ENCODE data around the gene CDCA4.
"Not testable (repeated sequence)": the region's sequence is repeated elsewhere in the genome, so short reads cannot be mapped to it uniquely, and the experiment has no call there.

Gene CDCA4

DNA sequence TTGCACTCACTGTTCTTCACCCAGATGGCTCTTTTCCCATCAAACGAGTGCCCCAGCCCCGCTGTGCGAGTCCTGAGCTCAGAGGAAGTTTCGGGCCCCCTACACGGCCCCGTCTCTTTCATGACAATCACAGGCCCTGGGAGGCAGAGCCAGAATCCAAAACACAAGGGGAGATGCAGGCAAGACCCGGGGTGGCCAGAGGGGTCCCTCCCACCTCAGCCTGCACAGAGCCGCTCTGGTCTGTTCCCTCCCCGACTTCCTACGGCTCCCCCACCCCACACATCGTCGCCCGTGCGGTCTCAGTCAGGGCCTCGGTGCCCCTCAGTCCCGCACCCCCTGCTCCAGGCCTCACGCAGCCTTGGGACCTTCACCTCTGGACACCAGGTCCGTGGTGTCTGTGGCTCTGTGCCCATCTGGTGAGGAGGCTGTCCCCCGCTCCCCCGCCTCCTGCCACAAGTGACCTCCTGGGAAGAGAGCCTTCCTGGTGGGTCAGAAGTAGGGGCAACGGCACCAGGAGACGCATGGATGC, 35.5 kb upstream of the CDCA4 start:
- DNase-seq, result no peak

DNA sequence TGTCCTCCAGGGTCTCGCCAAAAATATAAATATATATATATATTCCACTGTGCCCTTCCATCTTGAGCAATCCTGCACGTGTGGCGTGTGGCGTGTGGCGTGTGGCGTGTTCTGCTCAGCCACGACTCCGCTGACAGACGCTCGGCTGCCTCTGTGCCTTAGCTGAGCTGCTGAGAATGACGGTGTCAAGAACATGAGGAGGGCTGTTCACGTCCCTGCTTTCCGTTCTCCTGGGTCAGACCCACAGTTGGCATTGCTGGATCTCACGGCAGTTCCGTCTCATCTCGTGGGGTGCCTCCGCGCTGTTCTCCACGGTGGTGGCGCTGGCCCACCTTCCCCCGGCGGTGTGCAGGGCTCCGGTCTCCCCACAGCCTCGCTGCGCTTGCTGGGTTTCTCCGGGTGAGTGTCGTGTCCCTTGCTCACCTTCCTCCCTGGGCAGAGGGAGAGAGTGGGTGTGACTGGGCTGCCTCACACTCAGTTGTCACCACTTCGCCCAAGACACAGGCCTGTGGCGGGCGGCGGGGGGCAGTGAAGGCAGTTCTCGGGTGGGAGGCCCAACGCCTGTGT, 34.9 kb upstream of the CDCA4 start:
- DNase-seq, result no peak

DNA sequence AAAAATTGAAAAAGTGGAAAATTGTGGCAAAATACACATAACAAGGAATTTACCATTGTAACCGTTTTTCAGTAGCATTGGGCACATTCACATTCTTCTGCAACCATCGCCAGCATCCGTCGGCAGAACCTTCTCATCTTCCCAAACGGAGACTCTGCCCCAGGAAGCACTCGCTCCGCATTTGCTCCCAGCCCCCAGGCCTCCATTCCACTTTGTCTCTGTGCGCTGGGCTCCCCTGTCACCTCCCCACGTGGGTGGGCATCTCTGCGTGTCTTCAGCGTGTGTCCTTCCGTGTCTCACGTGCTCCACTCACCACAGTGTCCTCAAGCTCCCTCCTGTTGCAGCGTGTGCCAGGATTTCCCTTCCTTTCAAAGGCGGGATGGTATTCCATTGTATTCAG, 34.5 kb upstream of the CDCA4 start:
- DNase-seq, result no peak

DNA sequence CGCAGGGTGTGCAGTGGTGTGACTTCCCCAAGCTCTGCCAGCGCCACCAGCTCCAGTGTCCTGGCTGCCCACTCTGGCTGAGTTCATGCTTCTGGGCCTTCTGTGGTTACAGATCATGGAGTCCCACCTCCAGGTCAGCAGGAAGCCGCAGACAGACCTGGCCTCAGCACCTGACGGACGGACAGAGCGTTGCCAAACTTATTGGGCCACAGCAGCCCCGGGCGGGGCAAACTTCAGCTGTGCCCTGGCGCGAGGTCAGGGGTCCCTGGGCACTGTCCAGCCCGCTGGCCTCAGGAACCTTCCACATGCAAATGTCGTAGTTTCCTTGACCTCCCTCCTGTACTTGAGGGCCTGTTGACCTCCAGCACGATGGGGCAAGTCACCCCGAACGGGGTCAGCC, 33.1 kb upstream of the CDCA4 start:
- no peak for DNase-seq

DNA sequence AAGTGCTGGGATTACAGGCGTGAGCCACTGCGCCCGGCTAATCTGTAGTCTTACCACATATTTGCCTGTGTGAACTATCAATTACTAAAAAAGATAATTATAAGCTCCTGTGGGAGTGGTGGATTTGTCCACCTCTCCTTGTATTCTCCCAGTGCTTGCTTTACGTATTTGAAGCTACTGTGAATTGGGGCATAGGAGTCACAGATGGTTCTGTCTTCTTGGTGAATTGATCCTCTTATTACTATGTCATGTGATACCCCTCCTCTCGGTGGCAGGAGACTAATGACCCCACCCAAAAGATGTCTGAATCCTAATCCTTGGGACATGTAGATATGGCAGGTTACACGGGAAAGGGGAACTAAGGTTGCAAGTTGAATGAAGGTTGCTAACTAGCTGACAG, 32.5 kb upstream of the CDCA4 start:
- DNase-seq, result no peak

- DNase-seq, result no peak
Measured at GRCh38 chr14:105052110-105052458, 31.2 kb upstream of the CDCA4 start.

DNA sequence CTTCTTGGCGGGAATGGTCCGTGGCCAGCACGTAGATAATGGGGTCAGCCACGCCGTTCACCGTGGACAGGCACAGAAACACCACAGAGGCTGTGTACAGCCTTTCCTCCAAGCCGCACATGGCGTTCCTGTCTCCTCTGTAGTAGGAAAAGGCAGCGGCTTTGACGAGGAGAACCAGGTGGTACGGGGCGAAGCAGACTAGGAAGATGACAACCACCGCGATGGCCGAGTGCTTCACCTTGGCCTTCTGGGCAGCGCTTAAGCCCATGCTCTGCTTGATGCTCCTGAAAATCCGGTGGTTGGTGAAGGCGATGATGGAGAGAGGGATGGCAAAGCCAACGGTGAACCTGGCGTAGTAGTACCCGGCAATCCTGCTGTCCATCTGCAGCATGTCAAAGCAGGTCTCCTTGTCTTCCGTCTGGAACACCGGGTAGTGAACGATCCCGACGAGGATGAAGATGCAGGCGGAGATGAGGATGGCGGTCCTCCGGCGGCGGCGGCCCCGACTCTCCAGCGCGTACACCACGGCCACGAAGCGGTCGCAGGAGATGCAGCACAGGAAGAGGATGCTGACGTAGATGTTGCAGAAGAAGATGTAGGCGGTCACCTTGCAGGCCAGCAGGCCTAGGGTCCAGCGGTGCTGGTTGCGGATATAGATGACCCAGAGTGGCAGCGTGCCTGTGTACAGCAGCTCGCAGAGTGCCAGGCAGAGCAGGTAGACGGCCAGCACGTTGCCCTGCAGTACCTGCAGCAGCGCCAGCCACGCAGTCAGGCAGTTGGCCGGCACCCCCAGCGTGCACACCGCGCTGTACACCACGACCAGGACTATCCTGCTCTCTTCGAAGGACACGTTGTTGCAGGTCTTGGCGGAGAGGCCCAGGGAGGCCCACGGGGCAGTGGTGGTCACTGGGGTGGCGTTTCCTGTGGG, 30.6 kb upstream of the CDCA4 start:
- no peak for DNase-seq

GRCh38 chr14:105050551-105050897, 29.6 kb upstream of the CDCA4 start:
- no peak for DNase-seq

DNA sequence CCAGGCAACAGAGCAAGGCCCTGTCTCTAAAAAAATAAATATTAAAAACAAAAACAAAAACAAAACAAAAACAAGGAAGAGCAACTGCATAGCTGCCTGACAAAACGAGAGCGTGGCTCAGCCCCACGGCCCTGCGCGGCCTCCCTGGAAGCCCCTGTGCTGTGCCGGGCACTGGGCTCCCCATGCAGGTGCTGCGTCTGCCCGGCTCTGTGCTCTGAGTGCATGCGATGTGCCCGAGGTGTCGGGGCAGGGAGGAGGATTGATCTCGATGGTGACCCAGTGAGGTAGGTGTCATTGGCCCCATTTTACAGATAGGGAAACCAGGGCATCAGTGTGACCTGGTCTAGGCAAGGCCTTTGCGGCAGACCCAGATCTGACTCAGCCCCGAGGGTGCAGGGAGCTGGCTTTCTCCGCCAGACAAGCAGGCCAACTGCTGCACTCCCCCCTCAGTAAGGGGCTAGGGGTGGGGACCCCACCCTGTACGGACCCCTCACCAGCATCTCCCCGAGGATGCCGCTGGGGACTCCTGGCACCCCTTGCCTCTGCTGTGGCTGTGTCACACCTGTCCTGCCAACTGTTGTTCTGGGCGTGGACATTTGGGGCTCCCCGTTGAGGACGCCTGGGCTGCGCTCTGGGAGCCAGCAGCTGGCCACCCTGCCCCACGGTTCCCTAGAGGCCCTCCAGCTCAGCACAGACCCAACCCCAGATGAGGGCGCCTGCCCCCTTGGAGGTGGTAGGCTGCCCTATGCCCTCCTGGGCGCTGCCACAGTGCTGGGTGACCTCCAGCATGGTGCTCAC, 29.1 kb upstream of the CDCA4 start:
- no peak for DNase-seq

DNA sequence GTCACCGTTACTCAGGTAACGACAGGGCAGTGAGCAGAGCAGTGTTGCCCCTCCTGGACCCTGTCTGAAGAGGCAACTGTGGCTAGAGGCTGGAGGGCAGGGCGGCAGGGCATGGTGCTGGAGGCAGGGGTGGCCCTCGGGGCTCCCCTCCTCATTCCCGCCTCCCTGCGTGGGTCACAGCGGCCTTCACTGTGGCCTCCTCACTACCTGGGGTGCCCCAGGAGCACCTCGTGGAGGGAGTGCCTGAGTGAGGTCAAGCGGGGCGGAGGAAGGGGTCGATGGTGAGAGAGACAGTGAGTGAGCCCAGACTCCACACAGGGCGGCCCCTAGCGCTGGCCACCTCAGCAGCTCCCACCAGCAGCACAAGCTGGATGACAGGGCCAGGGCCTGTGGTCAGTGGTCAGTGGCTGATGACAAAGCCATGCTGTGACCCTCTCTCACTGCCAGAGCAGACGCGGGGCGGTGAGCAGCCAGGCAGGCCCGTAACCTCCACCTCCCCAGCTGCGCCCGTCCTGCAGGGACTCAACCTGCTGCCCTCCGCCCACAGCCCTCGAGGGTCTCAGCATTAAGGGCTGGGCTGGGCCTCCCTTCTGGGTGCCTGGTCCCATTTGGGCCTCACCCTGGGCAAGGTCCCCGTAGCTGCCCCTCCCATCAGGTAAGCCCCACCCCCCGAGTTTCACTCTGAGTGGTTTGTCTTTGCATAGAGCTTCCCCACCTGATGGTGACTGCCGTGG, 26.6 kb upstream of the CDCA4 start:
- peak; percentile 36 for DNase-seq

GRCh38 chr14:105046891-105047282, 26.0 kb upstream of the CDCA4 start:
- DNase-seq, result no peak

GRCh38 chr14:105045710-105046326, 24.9 kb upstream of the CDCA4 start:
- DNase-seq, result peak; percentile 96

GRCh38 chr14:105043641-105044040, 22.8 kb upstream of the CDCA4 start:
- DNase-seq, result no peak

DNA sequence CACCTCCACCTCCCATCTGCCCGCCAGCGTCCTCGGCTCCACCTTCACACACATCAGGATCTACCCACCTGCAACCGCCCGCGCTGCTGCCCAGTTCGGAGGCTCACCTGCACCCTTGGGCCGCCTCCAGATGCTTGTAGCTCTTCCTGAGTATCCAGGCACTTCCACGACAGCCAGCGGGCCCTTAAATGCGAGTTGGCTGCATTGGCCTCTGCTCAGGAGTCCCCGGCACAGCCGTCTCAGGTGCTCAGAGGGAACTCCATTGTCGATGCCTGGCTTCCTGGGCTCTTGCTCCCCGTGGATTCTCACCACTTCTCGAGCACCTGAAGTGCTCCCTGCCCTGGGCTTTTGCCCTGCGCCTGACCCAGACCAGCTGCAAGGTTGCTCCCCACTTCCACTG, 21.9 kb upstream of the CDCA4 start:
- no peak for DNase-seq

- DNase-seq, result no peak
Measured at GRCh38 chr14:105041841-105042765, 21.2 kb upstream of the CDCA4 start.

DNA sequence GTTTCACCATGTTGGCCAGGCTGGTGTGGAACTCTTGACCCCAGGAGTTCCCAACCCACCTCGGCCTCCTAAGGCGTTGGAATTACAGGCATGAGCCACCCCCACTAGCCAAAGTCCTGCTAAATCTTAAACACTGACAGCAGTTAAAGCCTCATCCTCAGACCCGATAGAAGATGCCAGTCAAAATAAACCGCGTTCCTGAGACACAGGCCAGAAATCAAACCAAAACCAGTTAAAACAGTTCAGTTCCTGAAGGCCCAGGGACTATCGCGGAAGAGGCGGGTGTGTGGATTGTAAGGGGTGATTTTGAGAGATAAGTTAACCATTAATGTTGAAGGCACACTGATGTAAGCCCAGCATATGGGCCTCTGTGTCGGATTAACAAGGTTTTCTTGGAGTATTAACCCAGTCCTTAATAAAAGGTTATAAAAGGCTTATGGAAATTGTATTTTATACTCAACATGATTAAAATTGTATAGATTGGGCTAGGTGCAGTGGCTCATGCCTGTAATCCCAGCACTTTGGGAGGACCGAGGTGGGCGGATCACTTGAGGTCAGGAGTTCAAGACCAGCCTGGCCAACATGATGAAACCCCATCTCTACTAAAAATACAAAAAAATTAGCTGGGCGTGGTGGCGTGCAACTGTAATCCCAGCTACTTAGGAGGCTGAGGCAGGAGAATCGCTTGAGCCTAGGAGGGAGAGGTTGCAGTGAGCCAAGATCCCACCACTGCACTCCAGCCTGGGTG, 18.7 kb upstream of the CDCA4 start:
- no peak for DNase-seq

DNA sequence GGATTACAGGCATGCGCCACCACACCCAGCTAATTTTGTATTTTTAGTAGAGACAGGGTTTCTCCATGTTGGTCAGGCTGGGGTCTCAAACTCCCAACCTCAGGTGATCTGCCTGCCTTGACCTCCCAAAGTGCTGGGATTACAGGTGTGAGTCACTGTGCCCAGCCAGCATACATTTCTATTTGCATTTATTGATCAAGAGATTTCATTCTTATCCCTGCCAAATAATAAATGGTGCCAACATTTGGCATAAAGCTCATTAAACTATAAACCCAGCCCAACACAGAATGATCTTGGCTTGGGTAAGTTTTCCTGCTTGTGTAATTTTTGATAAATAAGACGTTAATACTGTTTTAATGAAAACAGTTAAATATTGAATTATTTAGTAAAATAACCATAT, 14.7 kb upstream of the CDCA4 start:
- DNase-seq, result not testable (repeated sequence)

DNA sequence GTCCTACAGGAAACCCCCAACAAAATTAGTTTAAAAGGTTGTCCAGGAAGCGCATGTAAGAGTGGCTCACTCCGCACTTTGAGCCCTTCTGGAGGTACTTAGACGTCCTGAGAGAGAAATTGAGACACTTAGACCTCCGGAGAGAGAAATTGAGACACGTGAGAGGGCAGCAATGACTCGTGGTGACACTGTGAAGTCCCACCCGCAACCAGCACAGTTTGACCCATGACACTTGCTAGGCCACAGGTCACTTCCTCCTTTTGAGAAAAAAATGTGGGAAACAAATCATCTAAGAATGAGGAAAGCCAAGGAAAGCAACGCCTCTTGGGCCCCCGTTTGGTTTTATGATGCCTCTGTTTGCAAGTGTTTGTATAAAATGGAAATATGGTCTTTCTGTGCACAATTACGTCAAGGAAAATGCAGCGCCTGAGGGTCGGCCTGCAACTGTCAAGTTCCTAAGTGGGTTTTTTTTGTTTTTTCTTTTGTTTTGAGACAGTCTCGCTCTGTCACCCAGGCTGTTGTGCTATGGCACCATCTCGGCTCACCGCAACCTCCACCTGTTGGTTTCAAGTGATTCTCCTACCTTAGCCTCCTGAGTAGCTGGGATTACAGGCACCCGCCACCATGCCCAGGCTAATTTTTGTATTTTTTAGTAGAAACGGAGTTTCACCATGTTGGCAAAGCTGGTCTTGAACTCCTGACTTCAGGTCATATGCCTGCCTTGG, 13.6 kb upstream of the CDCA4 start:
- DNase-seq, result no peak

DNA sequence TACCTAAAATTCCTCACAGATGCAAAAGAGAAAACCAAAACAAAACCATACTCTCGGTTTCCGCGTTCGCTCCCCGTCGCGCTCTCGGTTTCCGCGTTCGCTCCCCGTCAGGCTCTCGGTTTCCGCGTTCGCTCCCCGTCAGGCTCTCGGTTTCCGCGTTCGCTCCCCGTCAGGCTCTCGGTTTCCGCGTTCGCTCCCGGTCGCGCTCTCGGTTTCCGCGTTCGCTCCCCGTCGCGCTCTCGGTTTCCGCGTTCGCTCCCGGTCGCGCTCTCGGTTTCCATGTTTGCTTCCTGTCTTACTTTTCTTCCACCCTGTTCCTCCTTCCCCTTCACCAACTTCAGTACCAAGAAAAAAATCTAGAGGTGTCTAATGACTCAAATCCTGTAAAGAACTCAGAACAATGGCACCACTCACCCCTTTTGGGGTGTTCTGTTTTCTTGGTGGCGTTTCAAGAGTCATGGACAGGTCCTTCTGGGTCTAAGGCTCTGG, 12.6 kb upstream of the CDCA4 start:
- DNase-seq, result not testable (repeated sequence)

- DNase-seq, result not testable (repeated sequence)
Measured at GRCh38 chr14:105032451-105032901, 11.6 kb upstream of the CDCA4 start.

Data from activated CD4-positive, alpha-beta T cell treated with anti-CD3 and anti-CD28 coated beads, Interleukin-2, Interleukin-6, amounts not matched to agents 100 ng/mL and 50 ng/mL, durations not matched to agents 16 hours and 8 hours (primary cell).